ENCODE measurements around the gene SP8. TPM values are rescaled to one million over a fixed set of nuclear protein-coding genes. Genes with fewer than 3 reads are reported as not detected.

SP8 gene
- total and polyA plus RNA-seq, 4 donors = not detected

- TF ChIP-seq REST (IDR thresholded peaks at IDR 0.05) (no peak), CTCF (IDR thresholded peaks at IDR 0.05; ENCODE audit: low read depth, low read length, missing input control) (no peak)
Observed at GRCh38 chr7:20788420-20788990, 1.8 kb upstream of the SP8 start (continued).

GRCh38 chr7:20787660-20788419 lies 1.2 kb upstream of the SP8 start:
- H3K4me3 ChIP-seq (ENCODE audit: low read depth in 1 of 3, low read length in 3 of 3) = no peak overlapping the region
- TF ChIP-seq HNF4A (conservative IDR thresholded peaks at IDR 0.05) (no peak), JUND (IDR thresholded peaks at IDR 0.05) (no peak), ATF3 (IDR thresholded peaks at IDR 0.05) (no peak), REST (IDR thresholded peaks at IDR 0.05) (no peak), MAX (IDR thresholded peaks at IDR 0.05) (no peak), YY1 (IDR thresholded peaks at IDR 0.05) (no peak), RAD21 (IDR thresholded peaks at IDR 0.05) (no peak), FOXA1 (IDR thresholded peaks at IDR 0.05) (no peak), TAF1 (conservative IDR thresholded peaks at IDR 0.05) (no peak), HNF4G (IDR thresholded peaks at IDR 0.05) (no peak), SP1 (IDR thresholded peaks at IDR 0.05) (no peak), ZBTB33 (IDR thresholded peaks at IDR 0.05) (no peak), EGR1 (IDR thresholded peaks at IDR 0.05; ENCODE audit: low read depth in 2 of 2) (no peak), CTCF (IDR thresholded peaks at IDR 0.05; ENCODE audit: low read depth, low read length, missing input control) (no peak), GABPA (IDR thresholded peaks at IDR 0.05 in 1 of 2, conservative IDR thresholded peaks at IDR 0.05 in 1 of 2) (no peak), FOXA2 (IDR thresholded peaks at IDR 0.05) (no peak), RXRA (IDR thresholded peaks at IDR 0.05) (no peak), NR2F2 (IDR thresholded peaks at IDR 0.05) (no peak)
- H3K9me3 ChIP-seq (ENCODE audit: control insufficient read depth in 4 of 4, low read length in 3 of 4) = peaks cover 0 to 18% (median 0%) of the 10 kb centered on the region in 4 donors
- peaks cover 12 to 34% (median 21%) of the 10 kb centered on the region in 4 donors for H3K4me1 ChIP-seq (ENCODE audit: control insufficient read depth in 4 of 4, insufficient read depth in 4 of 4, low read length in 3 of 4)
- DNase-seq (ENCODE audit: low spot score) = no peak
- no peak overlapping the region for H3K9ac ChIP-seq (ENCODE audit: low read depth in 1 of 2, low read length in 2 of 2)
- no peaks in the 10 kb centered on the region for H3K36me3 ChIP-seq (ENCODE audit: control insufficient read depth in 4 of 4, insufficient read depth in 3 of 4, low read depth in 1 of 4, low read length in 3 of 4)
- H3K27ac ChIP-seq (ENCODE audit: low read depth in 1 of 2, low read length in 2 of 2) = no peak overlapping the region
- WGBS = 13% methylated on average over 21 of the region's 21 CpGs
- peaks cover 5 to 50% (median 29%) of the 10 kb centered on the region in 4 donors for H3K27me3 ChIP-seq (ENCODE audit: control insufficient read depth in 4 of 4, insufficient read depth in 4 of 4, low read length in 3 of 4)
